MM.1S (cell line): ENCODE data around the gene F2RL3.

ENCODE experiments used
- DNase-seq: peaks from one replicate; pipeline ENCODE4 v3.0.0-alpha.2; 2015
- H2AFZ ChIP-seq: fragments of 300-600 bp; sonication (generic); 2 replicates; pipeline ENCODE4 v1.6.0; 2016; ENCODE audit warnings: antibody characterized with exemption, low read length
- H3F3A ChIP-seq: fragments of 300-600 bp; sonication (generic); 2 replicates; pipeline ENCODE4 v1.6.1; 2016; ENCODE audit warnings: mild to moderate bottlenecking, antibody characterized with exemption, low read length, moderate library complexity, mixed read lengths; ENCODE audit not compliant: insufficient read depth
- H3K27ac ChIP-seq: fragments of 300-600 bp; sonication (generic); 2 replicates; pipeline ENCODE4 v1.5.1; 2016; ENCODE audit warnings: mild to moderate bottlenecking, low read length
- H3K27me3 ChIP-seq: fragments of 300-600 bp; sonication (generic); replicated peaks from 2 replicates; pipeline ENCODE4 v1.6.0; 2016; ENCODE audit warnings: low read length; ENCODE audit not compliant: insufficient read depth
- H3K36me3 ChIP-seq: fragments of 300-600 bp; sonication (generic); replicated peaks from 2 replicates; pipeline ENCODE4 v1.6.1; 2016; ENCODE audit warnings: mild to moderate bottlenecking, low read length, mixed read lengths; ENCODE audit not compliant: insufficient read depth
- H3K4me1 ChIP-seq: fragments of 300-600 bp; sonication (generic); 2 replicates; pipeline ENCODE4 v1.6.1; 2016; ENCODE audit warnings: low read length, mixed read lengths
- H3K4me2 ChIP-seq: fragments of 300-600 bp; sonication (generic); 2 replicates; pipeline ENCODE4 v1.6.0; 2016; ENCODE audit warnings: low read depth, low read length
- H3K4me3 ChIP-seq: fragments of 300-600 bp; sonication (generic); 2 replicates; pipeline ENCODE4 v1.5.1; 2016; ENCODE audit warnings: low read length, mixed read lengths
- H3K79me2 ChIP-seq: fragments of 300-600 bp; sonication (generic); 2 replicates; pipeline ENCODE4 v1.6.1; 2016; ENCODE audit warnings: mixed run types, low read length, mixed read lengths
- H3K9ac ChIP-seq: fragments of 300-600 bp; sonication (generic); 2 replicates; pipeline ENCODE4 v1.6.1; 2016; ENCODE audit warnings: low read length, mixed read lengths
- H3K9me2 ChIP-seq: fragments of 300-600 bp; sonication (generic); replicated peaks from 2 replicates; pipeline ENCODE4 v1.6.1; 2016; ENCODE audit warnings: mild to moderate bottlenecking, low read length, mixed read lengths; ENCODE audit not compliant: insufficient read depth
- H3K9me3 ChIP-seq: fragments of 300-600 bp; sonication (generic); replicated peaks from 2 replicates; pipeline ENCODE4 v1.6.1; 2016; ENCODE audit warnings: mild to moderate bottlenecking, low read length, mixed read lengths; ENCODE audit not compliant: insufficient read depth
- H4K20me1 ChIP-seq: fragments of 300-600 bp; sonication (generic); 2 replicates; pipeline ENCODE4 v1.6.1; 2016; ENCODE audit warnings: mild to moderate bottlenecking, low read length, moderate library complexity, mixed read lengths; ENCODE audit not compliant: insufficient read depth
- CTCF ChIP-seq: fragments of 300-600 bp; sonication (generic); IDR thresholded peaks from 2 replicates; pipeline ENCODE4 v1.5.1; 2016; ENCODE audit warnings: antibody characterized with exemption, low read length, mixed read lengths
- EZH2 ChIP-seq: fragments of 300-600 bp; sonication (generic); optimal IDR thresholded peaks from 2 replicates; pipeline ENCODE3; 2017; ENCODE audit warnings: low read depth, mild to moderate bottlenecking, antibody characterized with exemption, low read length, mixed read lengths
- EZH2phosphoT487 ChIP-seq: fragments of 300-600 bp; sonication (generic); IDR thresholded peaks from 2 replicates; pipeline ENCODE4 v1.6.1; 2018; ENCODE audit warnings: antibody characterized with exemption, low read length

F2RL3 gene

GRCh38 chr19:16915734-16916133 lies 26.9 kb downstream of the F2RL3 start:
- Histone ChIP-seq H3K4me3 (no peak overlapping the region), H4K20me1 (no peaks in the 10 kb centered on the region), H3K36me3 (no peaks in the 10 kb centered on the region), H3K9me2 (no peaks in the 10 kb centered on the region), H2AFZ (no peak overlapping the region), H3K9ac (no peak overlapping the region), H3K4me1 (no peaks in the 10 kb centered on the region), H3K27ac (no peak overlapping the region), H3K4me2 (no peak overlapping the region), H3K79me2 (no peaks in the 10 kb centered on the region), H3K9me3 (no peaks in the 10 kb centered on the region), H3K27me3 (peaks cover 75% of the 10 kb centered on the region), H3F3A (no peaks in the 10 kb centered on the region)
- TF ChIP-seq EZH2phosphoT487, result no peak
- no peak for TF ChIP-seq CTCF
- TF ChIP-seq EZH2, result no peak
- DNase-seq, result no peak

- no peaks in the 10 kb centered on the region for H3K79me2 ChIP-seq
- H3F3A ChIP-seq, result no peaks in the 10 kb centered on the region
- no peak overlapping the region for H3K9ac ChIP-seq
- H2AFZ ChIP-seq, result no peak overlapping the region
- no peaks in the 10 kb centered on the region for H3K36me3 ChIP-seq
- H3K9me2 ChIP-seq, result no peaks in the 10 kb centered on the region
- TF ChIP-seq EZH2, result no peak
- TF ChIP-seq CTCF, result no peak
- no peak for TF ChIP-seq EZH2phosphoT487
- H3K4me1 ChIP-seq, result no peaks in the 10 kb centered on the region
- no peaks in the 10 kb centered on the region for H3K9me3 ChIP-seq
- H3K27me3 ChIP-seq, result peaks cover 83% of the 10 kb centered on the region
- DNase-seq, result no peak
- H3K4me2 ChIP-seq, result no peak overlapping the region
- H4K20me1 ChIP-seq, result no peaks in the 10 kb centered on the region
- H3K27ac ChIP-seq, result no peak overlapping the region
- no peak overlapping the region for H3K4me3 ChIP-seq
Measured at GRCh38 chr19:16917401-16917800, 28.6 kb downstream of the F2RL3 start.

GRCh38 chr19:16919496-16919895 lies 30.7 kb downstream of the F2RL3 start:
- H3F3A ChIP-seq, result no peaks in the 10 kb centered on the region
- no peak for DNase-seq
- no peaks in the 10 kb centered on the region for H3K79me2 ChIP-seq
- H3K4me2 ChIP-seq, result no peak overlapping the region
- no peaks in the 10 kb centered on the region for H3K9me3 ChIP-seq
- H2AFZ ChIP-seq, result no peak overlapping the region
- peaks cover 87% of the 10 kb centered on the region for H3K27me3 ChIP-seq
- TF ChIP-seq EZH2 (no peak), EZH2phosphoT487 (no peak), CTCF (no peak)
- no peak overlapping the region for H3K9ac ChIP-seq
- H3K36me3 ChIP-seq, result no peaks in the 10 kb centered on the region
- no peak overlapping the region for H3K27ac ChIP-seq
- no peak overlapping the region for H3K4me3 ChIP-seq
- no peaks in the 10 kb centered on the region for H3K4me1 ChIP-seq
- no peaks in the 10 kb centered on the region for H3K9me2 ChIP-seq
- H4K20me1 ChIP-seq, result no peaks in the 10 kb centered on the region
